Ovary (tissue), 9 donors: Measurements from ENCODE around the gene P2RX2. TPM values are rescaled to one million over a fixed set of nuclear protein-coding genes. Genes with fewer than 3 reads are reported as not detected.
A peak's percentile ranks its signal among the peaks of the same experiment; 100 is the strongest.

Experiments
- DNase-seq, 5 donors: peaks; one replicate each; pipeline ENCODE4 v3.0.0-alpha.2; 2019 to 2020
- H3K27ac ChIP-seq, 2 donors: fragments of 200-600 bp; one replicate each; pipeline versions ENCODE4 v1.5.1 to v1.8.0; 2019 to 2022
- H3K27me3 ChIP-seq: fragments of 200-600 bp; one replicate; pipeline ENCODE4 v1.8.0; 2022
- H3K36me3 ChIP-seq: fragments of 200-600 bp; sonication (generic); one replicate; pipeline ENCODE4 v1.5.1; 2019
- H3K4me1 ChIP-seq: one replicate; pipeline ENCODE4 v1.8.1; 2013; ENCODE audit warnings: mild to moderate bottlenecking, moderate library complexity; ENCODE audit not compliant: insufficient read depth
- H3K4me3 ChIP-seq: fragments of 200-600 bp; sonication (generic); one replicate; pipeline ENCODE4 v1.5.1; 2017
- H3K9me3 ChIP-seq, 2 donors: fragments of 200-600 bp in 1 of 2; sonication (generic) in 1 of 2; one replicate each; pipeline versions ENCODE4 v1.5.1 to v1.8.1; 2013 to 2019; ENCODE audit warnings: mild to moderate bottlenecking in 1 of 2, moderate library complexity in 1 of 2
- CTCF ChIP-seq, 3 donors: fragments of 450-650 bp in 2 of 3; fragments of 200-600 bp in 1 of 3; IDR thresholded peaks; one replicate each; pipeline versions ENCODE4 v1.5.1 to v1.8.0; 2016 to 2022; ENCODE audit warnings: antibody characterized with exemption in 3 of 3, mild to moderate bottlenecking in 1 of 3
- EP300 ChIP-seq: sonication (generic); formaldehyde crosslinking; IDR thresholded peaks from one replicate; pipeline ENCODE4 v1.6.1; 2017; ENCODE audit warnings: antibody characterized with exemption
- POLR2A ChIP-seq: fragments of 450-650 bp; IDR thresholded peaks from one replicate; pipeline ENCODE4 v1.6.1; 2017; ENCODE audit warnings: antibody characterized with exemption, mild to moderate bottlenecking, moderate library complexity
- WGBS, 3 donors: extraction: QIAGEN DNeasy Blood & Tissue Kit in 1 of 3; methylation state at CpG; one replicate each; pipeline versions ENCODE4 v1.1.5 to v1.1.7; 2013 to 2017; 5-methylcytosine and 5-hydroxymethylcytosine counted together
- intact Hi-C, 4 donors: fragments of 100-400 bp; cut with DNase I; formaldehyde crosslinking; loops; one replicate each; pipeline versions ENCODE4 v1.11.0 to v1.15.1; 2022 to 2023
- polyA plus RNA-seq, 2 donors: library from polyadenylated mRNA; stranded (reverse); fragments of 200-250 nt in 1 of 2; fragments of 350-450 nt in 1 of 2; fragmentation: Illumina TruSeq in 1 of 2; extraction: RNeasy Lipid Tissue Mini Kit (QIAGEN cat#74804) in 1 of 2; gene quantifications; one replicate each; pipeline ENCODE4 v1.2.3, GENCODE V29; 2013 to 2014
- total RNA-seq, 7 donors: library from RNA; depleted of rRNA in 2 of 7; stranded (reverse); fragments of >200 nt in 2 of 7; fragmentation: NEBNext Ultra II Directional in 3 of 7; extraction: Animal tissue kit (Norgen Biotek cat#: 25700) in 3 of 7; gene quantifications; one replicate each; pipeline versions ENCODE4 v1.1.0 to v1.2.4, GENCODE V29; 2016 to 2023
- donor health status: DM: no; HTN: no; CAD: no; lungs with moderate emphysema.
- donor health status: DM: no; HTN: no; CAD: no.
- donor health status: Bipolar disorder and iron deficiency.
- donor health status: DM: yes; HTN: yes; CAD: no.
- donor health status: DM: no; HTN: no; CAD: no.
- donor health status: DM: yes; HTN: yes; CAD: no.

The P2RX2 gene
- total and polyA plus RNA-seq, 9 donors, result 0.11 to 1.1 (median 0.45) TPM; not detected in 6

GRCh38 chr12:132581348-132582057 lies 37.1 kb upstream of the P2RX2 start:
- 73 to 83% (median 75%) methylated on average over 15 to 17 of the region's 17 CpGs for WGBS, 3 donors
- peak in 1 of 5 donors; percentile 55 for DNase-seq
- Histone ChIP-seq H3K9me3 (no peaks in the 10 kb centered on the region), H3K4me3 (no peak overlapping the region), H3K4me1 (no peaks in the 10 kb centered on the region), H3K27me3 (no peaks in the 10 kb centered on the region), H3K27ac (peak overlapping the region in 1 of 2 donors; percentile 75), H3K36me3 (no peaks in the 10 kb centered on the region)
- no peak for TF ChIP-seq EP300
- TF ChIP-seq CTCF (IDR thresholded peaks at IDR 0.05), result no peak
- no peak for TF ChIP-seq POLR2A
- intact Hi-C loops, result no loop called here

GRCh38 chr12:132582058-132582420 lies 36.5 kb upstream of the P2RX2 start:
- intact Hi-C loops, result no loop called here
- DNase-seq, result peak in 3 of 5 donors; percentile 60 to 72 (median 71)
- Histone ChIP-seq H3K4me3 (no peak overlapping the region), H3K9me3 (no peaks in the 10 kb centered on the region), H3K27ac (peak overlapping the region; percentile 52 to 75), H3K4me1 (no peaks in the 10 kb centered on the region), H3K27me3 (no peaks in the 10 kb centered on the region), H3K36me3 (no peaks in the 10 kb centered on the region)
- WGBS, 3 donors, result 49 to 63% (median 56%) methylated on average over 24 of the region's 24 CpGs
- no peak for TF ChIP-seq CTCF (IDR thresholded peaks at IDR 0.05)

- intact Hi-C loops, result no loop called here
- H3K36me3 ChIP-seq, result no peaks in the 10 kb centered on the region
- peak overlapping the region; percentile 52 to 75 for H3K27ac ChIP-seq
- peak overlapping the region; percentile 33 for H3K4me3 ChIP-seq
- H3K4me1 ChIP-seq, result no peaks in the 10 kb centered on the region
- WGBS, 3 donors, result 64 to 68% (median 65%) methylated on average over 52 to 89 of the region's 89 CpGs
- no peak for TF ChIP-seq EP300
- TF ChIP-seq CTCF (IDR thresholded peaks at IDR 0.05), result no peak
- TF ChIP-seq POLR2A, result no peak
- no peaks in the 10 kb centered on the region for H3K9me3 ChIP-seq
- peak in 2 of 5 donors; percentile 47 to 58 for DNase-seq
- no peaks in the 10 kb centered on the region for H3K27me3 ChIP-seq
These were observed 35.8 kb upstream of the P2RX2 start for GRCh38 chr12:132582582-132583410.

- intact Hi-C loops, result no loop called here
- Histone ChIP-seq H3K9me3 (no peaks in the 10 kb centered on the region), H3K27ac (peak overlapping the region in 1 of 2 donors; percentile 75), H3K27me3 (no peaks in the 10 kb centered on the region), H3K4me1 (no peaks in the 10 kb centered on the region), H3K36me3 (no peaks in the 10 kb centered on the region), H3K4me3 (no peak overlapping the region)
- no peak for TF ChIP-seq EP300
- no peak for TF ChIP-seq POLR2A
- no peak for TF ChIP-seq CTCF (IDR thresholded peaks at IDR 0.05)
- DNase-seq, result no peak
- WGBS, 3 donors, result 69 to 76% (median 72%) methylated on average over 29 to 50 of the region's 50 CpGs
These were observed 35.2 kb upstream of the P2RX2 start for GRCh38 chr12:132583411-132583710.
